Esophagus muscularis mucosa (tissue), 4 donors: ENCODE results near the gene ING1. TPM values are rescaled to one million over a fixed set of nuclear protein-coding genes. Genes with fewer than 3 reads are reported as not detected.
A peak's percentile ranks its signal among the peaks of the same experiment; 100 is the strongest.

Experiments used
- DNase-seq: peaks from one replicate; pipeline ENCODE4 v3.0.0-alpha.2; 2017; ENCODE audit errors: extremely low spot score
- H3K27ac ChIP-seq, 4 donors: fragments of 200-600 bp; sonication (generic); replicated peaks in 1 of 4; 1 replicate in 3 of 4; 2 replicates in 1 of 4; pipeline ENCODE4 v1.5.1; 2016 to 2019; ENCODE audit warnings: mild to moderate bottlenecking in 1 of 4
- H3K27me3 ChIP-seq, 4 donors: fragments of 200-600 bp; sonication (generic); one replicate each; pipeline versions ENCODE4 v1.5.1 to v1.6.0; 2016 to 2019
- H3K36me3 ChIP-seq, 4 donors: fragments of 200-600 bp; sonication (generic); one replicate each; pipeline ENCODE4 v1.5.1; 2016 to 2019
- H3K4me1 ChIP-seq, 4 donors: fragments of 200-600 bp; sonication (generic); one replicate each; pipeline ENCODE4 v1.5.1; 2016 to 2019
- H3K4me3 ChIP-seq, 4 donors: fragments of 200-600 bp; sonication (generic); 1 replicate in 2 of 4; 2 replicates in 2 of 4; pipeline ENCODE4 v1.5.1; 2016 to 2019; ENCODE audit warnings: mild to moderate bottlenecking in 4 of 4, moderate library complexity in 1 of 4
- H3K9me3 ChIP-seq, 4 donors: fragments of 200-600 bp; sonication (generic); 1 replicate in 3 of 4; 2 replicates in 1 of 4; pipeline ENCODE4 v1.5.1; 2016 to 2019
- CTCF ChIP-seq, 3 experiments: fragments of 200-600 bp in 2 of 3; fragments of 450-650 bp in 1 of 3; sonication (generic) in 2 of 3; IDR thresholded peaks; one replicate each; pipeline ENCODE4 v1.5.1; 2017 to 2019; ENCODE audit warnings: antibody characterized with exemption in 3 of 3, mild to moderate bottlenecking in 2 of 3, moderate library complexity in 1 of 3
- EP300 ChIP-seq: sonication (generic); formaldehyde crosslinking; IDR thresholded peaks from one replicate; pipeline ENCODE4 v1.6.1; 2017; ENCODE audit warnings: antibody characterized with exemption
- POLR2A ChIP-seq: fragments of 450-650 bp; IDR thresholded peaks from one replicate; pipeline ENCODE4 v1.6.1; 2017; ENCODE audit warnings: antibody characterized with exemption, moderate library complexity, mild to moderate bottlenecking, low read depth
- POLR2AphosphoS5 ChIP-seq, 2 donors: sonication (generic); formaldehyde crosslinking; IDR thresholded peaks; one replicate each; pipeline ENCODE4 v1.6.1; 2017; ENCODE audit warnings: antibody characterized with exemption in 2 of 2
- WGBS: methylation state at CpG from one replicate; pipeline ENCODE4 v1.1.5; 2018; 5-methylcytosine and 5-hydroxymethylcytosine counted together
- intact Hi-C: fragments of 100-400 bp; cut with DNase I; formaldehyde crosslinking; loops from one replicate; pipeline ENCODE4 v1.15.1; 2023
- total RNA-seq, 4 donors: library from RNA; depleted of rRNA; stranded (reverse); fragments of >200 nt; gene quantifications; one replicate each; pipeline versions ENCODE4 v1.1.0 to v1.2.1, GENCODE V29; 2016

The ING1 gene
- total RNA-seq, 4 donors from 2014 or later = 17.2 to 25.5 (median 23.2) TPM

GRCh38 chr13:110681868-110682550 is 31.5 kb upstream of the ING1 start:
- no peak for DNase-seq
- H3K27ac ChIP-seq = no peak overlapping the region
- H3K4me3 ChIP-seq = no peak overlapping the region
- WGBS = 87% methylated on average over 14 of the region's 15 CpGs
- H3K27me3 ChIP-seq = no peaks in the 10 kb centered on the region
- no peak for TF ChIP-seq CTCF (IDR thresholded peaks at IDR 0.05)
- TF ChIP-seq POLR2AphosphoS5 (IDR thresholded peaks at IDR 0.05) = no peak
- TF ChIP-seq POLR2A = no peak
- TF ChIP-seq EP300 = no peak
- H3K9me3 ChIP-seq = no peaks in the 10 kb centered on the region
- no peaks in the 10 kb centered on the region for H3K4me1 ChIP-seq
- H3K36me3 ChIP-seq = peaks cover 49 to 95% (median 79%) of the 10 kb centered on the region in 4 donors
- intact Hi-C loops = loop anchor here (5.0 kb wide), 1 partner anchor 135 kb away; no protein-coding TSS in a partner anchor

GRCh38 chr13:110682746-110683145 is 30.8 kb upstream of the ING1 start:
- TF ChIP-seq EP300 (no peak), CTCF (IDR thresholded peaks at IDR 0.05) (no peak), POLR2A (no peak), POLR2AphosphoS5 (IDR thresholded peaks at IDR 0.05) (no peak)
- Histone ChIP-seq H3K4me3 (no peak overlapping the region), H3K9me3 (no peaks in the 10 kb centered on the region), H3K27ac (no peak overlapping the region), H3K4me1 (no peaks in the 10 kb centered on the region), H3K27me3 (no peaks in the 10 kb centered on the region), H3K36me3 (peaks cover 49 to 99% (median 85%) of the 10 kb centered on the region in 4 donors)
- no peak for DNase-seq
- intact Hi-C loops = loop anchor here (5.0 kb wide), 1 partner anchor 135 kb away; no protein-coding TSS in a partner anchor
- 93% methylated on average over 12 of the region's 12 CpGs for WGBS

GRCh38 chr13:110683203-110683883 is 30.2 kb upstream of the ING1 start:
- intact Hi-C loops = loop anchor here (5.0 kb wide), 1 partner anchor 134 kb away; no protein-coding TSS in a partner anchor
- Histone ChIP-seq H3K36me3 (peaks cover 49 to 99% (median 85%) of the 10 kb centered on the region in 4 donors), H3K27me3 (no peaks in the 10 kb centered on the region), H3K4me3 (no peak overlapping the region), H3K4me1 (no peaks in the 10 kb centered on the region), H3K9me3 (no peaks in the 10 kb centered on the region), H3K27ac (peak overlapping the region in 1 of 4 donors; percentile 15)
- DNase-seq = no peak
- WGBS = 73% methylated on average over 5 of the region's 5 CpGs
- no peak for TF ChIP-seq EP300
- TF ChIP-seq POLR2AphosphoS5 (IDR thresholded peaks at IDR 0.05) = no peak
- no peak for TF ChIP-seq POLR2A
- peak in 1 of 3 experiments; percentile 62 for TF ChIP-seq CTCF (IDR thresholded peaks at IDR 0.05)

GRCh38 chr13:110683921-110684320 is 29.6 kb upstream of the ING1 start:
- intact Hi-C loops = loop anchor here (5.0 kb wide), 1 partner anchor 133 kb away; no protein-coding TSS in a partner anchor
- Histone ChIP-seq H3K27ac (peak overlapping the region in 1 of 4 donors; percentile 15), H3K36me3 (peaks cover 46 to 99% (median 84%) of the 10 kb centered on the region in 4 donors), H3K4me3 (no peak overlapping the region), H3K4me1 (no peaks in the 10 kb centered on the region), H3K9me3 (no peaks in the 10 kb centered on the region), H3K27me3 (no peaks in the 10 kb centered on the region)
- no peak for DNase-seq
- 92% methylated on average over 5 of the region's 5 CpGs for WGBS
- TF ChIP-seq POLR2AphosphoS5 (IDR thresholded peaks at IDR 0.05) (no peak), CTCF (IDR thresholded peaks at IDR 0.05) (no peak), POLR2A (no peak), EP300 (no peak)
